Stimulated activated CD8-positive, alpha-beta memory T cell treated with anti-CD3 and anti-CD28 coated beads, Interleukin-7, amount 100 ng/mL, for 24 hours (primary cell): Measurements from ENCODE around the gene ZNF366.

Source experiments
- DNase-seq: peaks from one replicate; pipeline ENCODE4 v3.0.0-alpha.2; 2020; ENCODE audit warnings: low read depth

Gene ZNF366

DNA sequence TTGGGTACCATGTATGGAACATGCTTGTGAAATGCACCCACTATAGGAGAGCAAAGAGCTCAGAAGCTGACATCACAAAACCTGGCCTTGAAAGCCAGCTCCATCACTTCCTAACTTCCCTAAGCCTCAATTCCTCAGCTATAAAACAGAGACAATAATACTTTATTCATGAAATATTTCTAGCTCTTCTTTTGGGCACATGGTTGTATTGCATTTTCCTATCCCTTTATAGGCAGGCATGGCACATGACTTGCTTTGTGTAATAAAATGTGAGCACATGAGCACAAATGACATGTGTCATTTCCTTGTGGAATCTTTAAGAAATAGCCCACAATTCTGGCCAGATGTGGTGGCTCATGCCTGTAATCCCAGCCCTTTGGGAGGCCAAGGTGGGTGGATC lies 18.5 kb downstream of the ZNF366 start:
- DNase-seq = no peak

GRCh38 chr5:72487177-72487576 lies 20.0 kb downstream of the ZNF366 start:
- no peak for DNase-seq

- no peak for DNase-seq
Observed at GRCh38 chr5:72486371-72486770, 20.8 kb downstream of the ZNF366 start.

GRCh38 chr5:72485430-72485974 lies 21.7 kb downstream of the ZNF366 start:
- no peak for DNase-seq

DNA sequence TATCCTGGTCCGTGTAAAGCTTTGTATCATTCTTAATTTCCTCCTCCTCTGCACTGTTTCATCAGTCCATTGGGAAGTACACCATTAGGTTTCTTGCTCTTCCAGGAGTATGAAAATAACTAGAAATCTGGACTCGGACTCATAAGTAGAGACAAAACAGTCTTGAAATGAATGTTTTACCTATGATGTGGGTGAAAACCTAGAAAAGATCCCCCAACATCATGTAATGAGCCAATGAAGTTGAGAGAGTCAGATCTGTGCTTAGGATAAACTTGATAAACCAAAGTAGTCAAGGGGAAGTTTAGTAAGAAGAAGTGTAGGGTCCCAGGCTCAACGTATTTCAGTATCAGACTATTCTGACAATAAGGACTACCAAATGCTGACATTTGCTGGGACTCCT lies 25.2 kb downstream of the ZNF366 start:
- no peak for DNase-seq

DNA sequence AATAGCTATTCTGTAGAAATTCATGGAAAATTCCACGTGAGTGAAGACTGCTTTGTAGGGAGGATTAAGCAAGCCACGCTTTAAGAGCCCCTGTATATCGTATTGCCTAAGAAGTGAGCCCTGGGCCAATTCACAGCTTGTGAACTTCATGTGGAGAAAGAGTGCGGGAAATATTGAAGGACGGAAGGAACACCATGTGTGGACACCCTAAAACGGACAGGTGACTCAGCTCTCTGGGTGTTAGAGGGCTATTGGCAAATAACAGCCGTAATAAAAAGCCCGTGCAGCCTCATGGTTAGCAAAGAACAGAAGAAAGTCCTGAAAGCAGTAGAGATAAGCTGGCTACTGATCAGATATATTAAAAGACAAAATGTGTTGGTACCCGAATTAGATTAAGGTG lies 26.4 kb downstream of the ZNF366 start:
- no peak for DNase-seq

GRCh38 chr5:72479921-72480320 lies 27.3 kb downstream of the ZNF366 start:
- DNase-seq = no peak

DNA sequence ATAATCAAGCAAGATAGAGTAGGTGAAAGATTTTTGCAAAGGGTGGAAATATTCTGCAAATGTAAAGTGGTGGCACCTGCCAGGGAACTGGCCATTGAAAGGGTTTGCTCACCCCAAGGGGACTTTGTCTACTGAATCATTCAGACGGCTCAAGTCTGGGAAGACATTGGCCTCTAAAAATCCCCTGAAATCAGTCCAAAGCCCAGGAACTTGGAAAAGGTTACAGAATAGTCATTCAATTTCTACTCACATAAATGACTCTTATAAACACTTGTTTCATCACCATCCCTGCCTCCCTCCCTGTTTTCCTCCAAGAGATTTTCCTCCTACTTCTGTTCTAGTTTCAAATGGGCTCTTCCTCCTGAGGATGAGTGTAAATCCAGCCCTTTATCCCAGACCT lies 28.5 kb downstream of the ZNF366 start:
- DNase-seq = no peak

GRCh38 chr5:72478276-72478675 lies 28.9 kb downstream of the ZNF366 start:
- DNase-seq = no peak

DNA sequence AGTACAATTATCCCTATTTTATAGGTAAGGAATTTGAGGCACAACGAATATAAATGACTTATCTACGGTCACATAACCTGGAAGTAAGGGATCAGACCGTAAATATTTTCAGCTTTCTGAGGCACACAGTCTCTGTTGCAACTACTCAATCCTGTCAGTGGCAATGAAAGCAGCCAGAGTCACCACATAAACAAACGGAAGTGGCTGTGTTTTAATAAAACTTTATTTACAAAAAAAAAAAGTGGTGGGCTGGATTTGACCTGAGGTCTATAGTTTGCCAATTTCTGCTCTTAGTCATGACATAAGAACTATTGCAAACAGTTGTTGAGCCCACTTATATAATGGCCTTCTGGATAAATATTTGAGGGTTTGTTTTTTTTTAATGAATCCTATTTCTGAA lies 29.6 kb downstream of the ZNF366 start:
- DNase-seq = no peak

- DNase-seq = no peak
Observed at GRCh38 chr5:72477176-72477575, 30.0 kb downstream of the ZNF366 start.

DNA sequence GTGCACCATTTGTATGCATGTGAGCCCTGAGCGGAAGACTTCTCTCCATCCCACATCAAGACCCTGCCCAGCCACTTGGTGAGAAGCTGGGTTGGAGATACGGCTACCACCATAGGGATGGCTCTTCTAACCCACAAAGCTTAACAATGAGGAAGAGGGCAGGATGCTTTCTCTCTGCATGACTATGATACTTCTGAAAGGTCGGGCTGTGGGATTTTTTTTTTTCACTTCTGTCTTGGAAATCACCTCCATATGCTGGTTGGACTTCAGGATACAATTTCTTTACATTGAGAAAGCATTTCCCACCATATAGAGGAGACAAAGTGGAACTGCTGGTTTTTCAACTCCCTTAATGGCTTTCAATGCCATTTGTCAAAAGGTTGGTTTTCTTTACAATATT lies 30.5 kb downstream of the ZNF366 start:
- DNase-seq = no peak

DNA sequence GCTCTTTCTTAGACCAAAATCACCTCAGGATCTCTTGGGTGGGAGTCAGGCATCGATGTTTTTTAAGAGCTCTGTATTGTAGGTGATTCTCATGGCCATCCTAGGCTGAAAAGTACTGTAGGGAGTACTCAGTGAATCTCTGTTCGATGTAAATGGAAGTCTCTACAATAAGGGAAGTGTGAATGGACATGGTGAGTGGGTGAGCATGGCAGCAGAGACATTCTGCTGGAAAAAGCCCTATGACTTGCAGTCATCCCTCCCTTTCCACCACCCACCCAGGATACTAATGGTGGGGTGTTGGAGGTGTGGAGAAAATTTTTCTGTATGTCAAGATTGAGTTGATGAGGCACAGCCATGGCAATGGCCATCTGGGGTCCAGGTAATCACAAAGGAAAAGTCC lies 30.9 kb downstream of the ZNF366 start:
- DNase-seq = no peak

GRCh38 chr5:72474516-72474915 lies 32.7 kb downstream of the ZNF366 start:
- DNase-seq = no peak

- DNase-seq = no peak
Observed at GRCh38 chr5:72474046-72474500, 33.1 kb downstream of the ZNF366 start.

GRCh38 chr5:72472666-72473422 lies 34.4 kb downstream of the ZNF366 start:
- no peak for DNase-seq

DNA sequence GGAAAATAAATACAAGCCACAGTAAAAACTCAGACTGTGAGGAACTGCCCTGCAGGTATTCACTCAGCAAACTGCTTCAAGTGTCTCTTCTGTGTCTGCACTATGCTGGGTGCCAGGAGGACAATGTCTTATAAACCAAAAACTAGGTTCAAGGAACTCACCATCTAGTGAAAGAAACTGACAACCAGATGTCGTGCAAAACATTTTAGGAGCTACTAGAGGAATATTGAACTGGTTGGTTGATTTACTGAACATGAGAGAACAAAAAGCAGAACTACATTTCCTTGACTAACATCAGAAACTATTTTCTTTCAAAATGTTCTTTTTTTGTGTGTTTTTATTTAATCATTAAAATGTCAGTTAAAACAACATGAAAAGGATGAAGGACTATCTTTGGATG lies 35.2 kb downstream of the ZNF366 start:
- no peak for DNase-seq

- no peak for DNase-seq
Observed at GRCh38 chr5:72470826-72471225, 36.4 kb downstream of the ZNF366 start.

GRCh38 chr5:72468606-72469005 lies 38.6 kb downstream of the ZNF366 start:
- no peak for DNase-seq

DNA sequence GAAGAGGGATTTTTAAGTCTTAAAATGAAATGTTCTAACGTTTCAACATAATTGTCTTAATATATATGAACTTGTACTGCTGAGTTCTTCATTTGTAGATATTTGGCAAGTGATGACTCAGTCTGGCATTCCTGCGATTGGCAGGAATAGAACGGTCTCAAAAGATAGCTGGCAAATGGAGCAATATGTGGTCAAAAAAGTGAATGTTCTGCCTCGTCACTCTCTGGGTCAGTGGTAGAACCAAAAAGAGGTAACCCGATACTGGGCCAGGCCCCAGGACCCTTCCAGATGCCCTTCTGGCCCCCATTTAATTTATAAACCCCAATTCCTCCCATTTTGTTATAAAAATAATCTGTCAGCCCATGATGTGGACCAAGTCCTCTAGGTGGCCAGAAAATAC lies 39.2 kb downstream of the ZNF366 start:
- DNase-seq = no peak

DNA sequence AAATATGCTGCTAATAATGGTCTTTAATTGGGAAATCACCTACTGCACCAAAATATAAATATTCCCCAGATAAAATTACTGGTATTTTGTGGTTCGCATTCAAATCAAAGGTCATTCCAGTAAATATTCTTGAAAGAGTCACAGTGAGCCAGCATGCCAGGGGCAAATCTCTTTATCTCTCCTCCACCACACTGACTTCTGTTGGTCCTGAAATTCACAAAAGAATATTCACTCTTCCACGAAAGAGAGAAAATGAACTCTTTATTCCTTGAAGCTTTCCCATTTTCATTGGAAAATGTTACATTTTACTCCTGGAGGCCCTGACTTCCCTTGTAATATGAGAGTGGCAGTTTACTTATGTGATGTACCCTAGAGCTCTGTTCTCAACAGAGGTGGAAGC lies 39.7 kb downstream of the ZNF366 start:
- no peak for DNase-seq

GRCh38 chr5:72465601-72466563 lies 41.3 kb downstream of the ZNF366 start:
- DNase-seq = no peak

- no peak for DNase-seq
Observed at GRCh38 chr5:72465066-72465465, 42.1 kb downstream of the ZNF366 start.
